Ishikawa (cell line): ENCODE results near the gene EXOC3L2.

Source experiments
- CREB1 ChIP-seq: IDR thresholded peaks from 2 replicates; pipeline ENCODE4 v1.6.1; 2012; ENCODE audit warnings: low read depth
- EGR1 ChIP-seq: IDR thresholded peaks from 2 replicates; pipeline ENCODE4 v1.6.1; 2012
- EP300 ChIP-seq: IDR thresholded peaks from 2 replicates; pipeline ENCODE4 v1.6.1; 2012; ENCODE audit warnings: borderline replicate concordance
- FOXM1 ChIP-seq: IDR thresholded peaks from 2 replicates; pipeline ENCODE4 v1.6.1; 2012; ENCODE audit warnings: low read depth, borderline replicate concordance
- MAX ChIP-seq: IDR thresholded peaks from 2 replicates; pipeline ENCODE4 v1.6.1; 2012
- NFIC ChIP-seq: IDR thresholded peaks from 2 replicates; pipeline ENCODE4 v1.6.1; 2012
- RAD21 ChIP-seq: IDR thresholded peaks from 2 replicates; pipeline ENCODE4 v1.6.1; 2012; ENCODE audit warnings: low read depth
- REST ChIP-seq: IDR thresholded peaks from 2 replicates; pipeline ENCODE4 v1.6.1; 2012; ENCODE audit warnings: low read depth, mild to moderate bottlenecking
- TAF1 ChIP-seq: IDR thresholded peaks from 2 replicates; pipeline ENCODE4 v1.6.1; 2012; ENCODE audit warnings: low read depth, mild to moderate bottlenecking
- TEAD4 ChIP-seq: IDR thresholded peaks from 2 replicates; pipeline ENCODE4 v1.6.1; 2012

GRCh38 chr19:45184115-45184514 lies 61.1 kb downstream of the EXOC3L2 start:
- TF ChIP-seq TEAD4 (no peak), CREB1 (no peak), FOXM1 (no peak), REST (no peak), RAD21 (no peak), EGR1 (no peak), MAX (no peak), EP300 (no peak), NFIC (no peak), TAF1 (no peak)
